HUES6 (cell line): ENCODE measurements around the gene FIGNL1.

ENCODE experiments used
- H3K27ac ChIP-seq: 2 replicates; pipeline ENCODE4 v1.7.0; 2013; ENCODE audit warnings: low read depth, mild to moderate bottlenecking, low read length, inconsistent platforms
- H3K27me3 ChIP-seq: 2 replicates; pipeline ENCODE4 v1.6.1; 2013; ENCODE audit warnings: low read length; ENCODE audit not compliant: control insufficient read depth, insufficient read depth
- H3K36me3 ChIP-seq: 2 replicates; pipeline ENCODE4 v1.6.1; 2013; ENCODE audit warnings: low read length; ENCODE audit not compliant: control insufficient read depth, insufficient read depth
- H3K4me1 ChIP-seq: 2 replicates; pipeline ENCODE4 v1.6.1; 2013; ENCODE audit warnings: low read length; ENCODE audit not compliant: control insufficient read depth, insufficient read depth
- H3K4me3 ChIP-seq: 2 replicates; pipeline ENCODE4 v1.5.1; 2013; ENCODE audit warnings: low read depth, low read length
- H3K9ac ChIP-seq: one replicate; pipeline ENCODE4 v1.6.1; 2013; ENCODE audit warnings: mild to moderate bottlenecking, low read length
- H3K9me3 ChIP-seq: 2 replicates; pipeline ENCODE4 v1.6.1; 2013; ENCODE audit warnings: low read depth, low read length; ENCODE audit not compliant: control insufficient read depth, insufficient read depth

Gene FIGNL1

DNA sequence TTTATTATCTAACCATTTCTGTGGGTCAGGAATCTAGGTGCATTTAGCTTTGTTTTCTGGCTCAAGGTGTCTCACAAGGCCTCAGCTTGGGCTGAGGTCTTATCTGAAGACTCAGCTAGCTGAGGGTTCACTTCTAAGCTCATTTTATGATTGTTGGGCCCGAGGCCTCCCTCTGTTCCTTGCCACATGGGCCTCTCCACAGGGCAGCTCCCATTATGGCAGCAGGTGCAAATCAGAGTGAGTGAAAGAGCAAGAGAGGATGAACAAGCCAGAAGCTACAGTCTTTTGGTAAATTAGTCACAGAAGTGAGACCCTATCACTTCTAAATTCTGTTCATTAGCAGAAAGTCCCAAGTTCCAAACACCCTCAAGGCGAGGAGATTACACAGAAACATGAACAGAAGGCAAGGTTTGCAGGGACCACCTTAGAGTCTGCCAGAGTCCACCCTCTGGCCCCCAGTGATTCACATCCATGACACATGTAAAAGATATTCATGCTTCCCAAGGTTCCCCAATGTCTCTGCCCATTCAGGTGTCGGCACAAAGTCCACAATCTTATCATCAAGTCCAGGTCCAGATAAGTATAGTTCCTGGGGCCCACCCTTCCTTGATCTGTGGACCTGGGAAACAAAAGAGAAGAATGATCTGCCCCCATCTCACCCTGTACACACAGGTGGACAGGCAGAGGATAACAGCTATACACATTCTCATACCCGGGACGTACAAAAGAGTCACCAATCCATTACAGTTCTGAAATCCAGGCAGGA lies 23.7 kb downstream of the FIGNL1 start:
- H3K4me1 ChIP-seq = peaks cover under 1% of the 10 kb centered on the region; the same call in 1 of the 2 replicates
- no peaks in the 10 kb centered on the region for H3K9me3 ChIP-seq
- no peak overlapping the region for H3K9ac ChIP-seq
- H3K4me3 ChIP-seq = no peak overlapping the region
- H3K36me3 ChIP-seq = no peaks in the 10 kb centered on the region
- no peaks in the 10 kb centered on the region for H3K27me3 ChIP-seq
- H3K27ac ChIP-seq = no peak overlapping the region

DNA sequence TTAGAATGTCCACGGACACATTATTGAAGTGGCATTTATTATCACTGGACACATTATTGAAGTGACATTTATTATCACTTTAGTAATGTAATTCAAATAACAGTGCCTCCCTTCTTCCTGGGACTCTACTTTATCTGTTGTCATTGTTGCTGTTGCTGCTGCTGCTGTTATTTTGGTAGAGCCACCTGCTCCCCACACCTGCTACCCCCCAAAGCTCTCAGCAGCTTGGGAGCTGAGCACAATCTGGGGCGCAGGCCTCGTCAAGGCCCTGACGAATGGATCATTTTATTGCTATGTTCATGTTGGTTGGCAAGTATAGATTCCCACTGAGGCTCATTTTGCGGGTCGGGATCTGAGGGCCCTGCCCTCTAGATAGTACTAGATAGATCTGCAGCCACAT lies 24.8 kb downstream of the FIGNL1 start:
- H3K27ac ChIP-seq = no peak overlapping the region
- no peaks in the 10 kb centered on the region for H3K27me3 ChIP-seq
- H3K36me3 ChIP-seq = no peaks in the 10 kb centered on the region
- no peaks in the 10 kb centered on the region for H3K9me3 ChIP-seq
- H3K9ac ChIP-seq = no peak overlapping the region
- peaks cover 10% of the 10 kb centered on the region for H3K4me1 ChIP-seq
- H3K4me3 ChIP-seq = no peak overlapping the region

DNA sequence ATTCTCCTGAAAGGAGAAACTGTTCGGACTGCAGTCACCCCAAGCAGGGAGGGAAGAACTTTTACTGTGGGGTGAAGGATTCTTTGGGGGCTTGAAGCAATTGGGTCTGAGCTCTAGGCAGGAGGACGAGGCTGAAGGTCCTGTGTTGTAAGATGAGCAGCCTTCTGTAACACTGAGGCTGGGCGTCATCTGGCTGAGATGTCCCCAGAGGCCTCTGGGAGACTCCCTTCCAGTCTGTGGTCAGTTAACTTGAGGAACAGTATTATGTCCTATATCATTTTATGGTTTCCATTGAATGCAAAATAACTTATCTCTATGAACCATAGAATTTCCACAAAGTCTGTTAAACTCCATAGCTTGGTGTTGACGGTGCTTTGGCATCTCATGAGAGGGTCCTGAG lies 26.3 kb downstream of the FIGNL1 start:
- Histone ChIP-seq H3K9me3 (no peaks in the 10 kb centered on the region), H3K27ac (no peak overlapping the region), H3K27me3 (no peaks in the 10 kb centered on the region), H3K4me3 (no peak overlapping the region), H3K4me1 (peaks cover 13% of the 10 kb centered on the region), H3K9ac (no peak overlapping the region), H3K36me3 (no peaks in the 10 kb centered on the region)

- Histone ChIP-seq H3K4me1 (peaks cover 20% of the 10 kb centered on the region), H3K27ac (no peak overlapping the region), H3K27me3 (no peaks in the 10 kb centered on the region), H3K9ac (no peak overlapping the region), H3K9me3 (no peaks in the 10 kb centered on the region), H3K4me3 (no peak overlapping the region), H3K36me3 (no peaks in the 10 kb centered on the region)
Observed at GRCh38 chr7:50422858-50423257, 27.3 kb downstream of the FIGNL1 start.

GRCh38 chr7:50421043-50421442 lies 29.1 kb downstream of the FIGNL1 start:
- no peaks in the 10 kb centered on the region for H3K27me3 ChIP-seq
- no peak overlapping the region for H3K9ac ChIP-seq
- no peaks in the 10 kb centered on the region for H3K36me3 ChIP-seq
- peaks cover 20% of the 10 kb centered on the region for H3K4me1 ChIP-seq
- no peaks in the 10 kb centered on the region for H3K9me3 ChIP-seq
- no peak overlapping the region for H3K27ac ChIP-seq
- no peak overlapping the region for H3K4me3 ChIP-seq

DNA sequence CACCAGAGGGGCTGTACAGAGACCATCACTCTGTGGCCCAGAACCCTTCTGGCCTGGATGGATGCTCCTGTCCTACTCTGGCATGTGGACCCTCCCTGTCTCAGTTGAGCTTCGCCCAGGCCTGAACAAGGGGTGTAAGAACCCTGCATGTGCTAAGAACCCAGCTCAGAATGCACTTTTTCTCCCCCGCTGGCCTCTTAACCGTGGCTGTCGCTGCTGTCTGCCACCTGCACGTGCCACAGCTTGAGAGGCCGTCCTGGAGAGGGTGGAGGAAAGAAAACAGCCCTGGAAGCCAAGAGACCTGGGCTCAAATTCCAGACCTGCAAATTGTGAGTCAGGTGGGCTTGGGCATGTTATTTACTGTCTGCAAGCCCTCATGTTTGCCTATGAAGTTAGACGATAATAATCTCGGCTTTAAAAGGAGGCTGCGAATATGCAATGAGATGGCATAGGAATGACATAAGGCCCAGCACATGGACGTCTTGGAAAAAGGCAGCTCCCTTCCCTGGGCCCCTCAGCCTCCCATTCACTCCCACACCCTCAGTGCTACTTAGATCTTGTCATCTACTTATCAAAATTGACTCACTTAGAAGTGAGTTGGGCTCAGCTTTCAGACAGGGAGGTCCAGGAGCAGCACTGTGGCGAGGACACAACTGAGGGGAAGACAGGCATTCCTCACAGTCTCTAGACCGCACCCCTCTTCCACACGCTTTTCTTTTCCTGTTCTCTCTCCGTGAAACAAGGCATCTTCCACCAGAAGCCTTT lies 31.4 kb downstream of the FIGNL1 start:
- no peak overlapping the region for H3K4me3 ChIP-seq
- H3K36me3 ChIP-seq = no peaks in the 10 kb centered on the region
- H3K27me3 ChIP-seq = no peaks in the 10 kb centered on the region
- H3K9ac ChIP-seq = no peak overlapping the region
- peaks cover 20% of the 10 kb centered on the region for H3K4me1 ChIP-seq
- H3K27ac ChIP-seq = no peak overlapping the region
- no peaks in the 10 kb centered on the region for H3K9me3 ChIP-seq

GRCh38 chr7:50418086-50418515 lies 32.0 kb downstream of the FIGNL1 start:
- H3K27me3 ChIP-seq = no peaks in the 10 kb centered on the region
- no peak overlapping the region for H3K9ac ChIP-seq
- no peak overlapping the region for H3K27ac ChIP-seq
- H3K4me3 ChIP-seq = no peak overlapping the region
- no peaks in the 10 kb centered on the region for H3K36me3 ChIP-seq
- no peaks in the 10 kb centered on the region for H3K9me3 ChIP-seq
- peaks cover 22% of the 10 kb centered on the region for H3K4me1 ChIP-seq

DNA sequence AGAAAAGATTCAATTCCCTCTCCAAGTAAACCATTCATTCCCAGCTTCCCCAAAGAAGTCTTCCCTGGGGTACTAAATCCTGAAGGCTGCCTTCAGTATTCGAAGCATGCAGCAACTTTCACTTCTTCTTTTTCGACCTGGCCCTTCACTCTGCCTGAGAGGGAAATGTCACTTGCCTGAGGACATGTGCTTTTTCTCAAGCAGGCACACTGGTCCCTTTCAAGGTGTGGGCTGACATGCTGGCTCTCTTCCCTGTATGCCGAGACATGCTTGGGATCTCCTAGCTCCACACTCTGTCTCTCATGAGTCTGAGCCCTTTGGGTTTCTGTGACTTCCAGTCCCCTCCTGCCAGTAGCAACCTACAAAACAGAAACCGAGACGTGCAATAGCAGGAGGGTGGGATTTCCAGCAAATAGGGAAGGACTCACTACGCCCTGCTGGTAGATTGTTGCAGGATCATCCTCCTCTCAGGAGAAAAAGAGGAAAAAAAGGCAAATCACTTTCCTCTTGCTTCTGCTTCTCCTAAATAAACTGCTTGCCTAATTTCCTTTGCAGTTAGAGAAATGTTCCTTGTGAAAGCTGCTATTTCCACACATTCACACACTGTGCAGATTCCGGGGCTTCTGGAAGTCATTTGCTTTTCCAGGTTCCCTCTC lies 33.5 kb downstream of the FIGNL1 start:
- Histone ChIP-seq H3K27ac (no peak overlapping the region), H3K4me3 (no peak overlapping the region), H3K9ac (no peak overlapping the region), H3K4me1 (peaks cover 22% of the 10 kb centered on the region), H3K27me3 (no peaks in the 10 kb centered on the region), H3K9me3 (no peaks in the 10 kb centered on the region), H3K36me3 (no peaks in the 10 kb centered on the region)

GRCh38 chr7:50415844-50416364 lies 34.2 kb downstream of the FIGNL1 start:
- Histone ChIP-seq H3K4me3 (no peak overlapping the region), H3K4me1 (peaks cover 16% of the 10 kb centered on the region), H3K27ac (no peak overlapping the region), H3K9ac (no peak overlapping the region), H3K36me3 (no peaks in the 10 kb centered on the region), H3K9me3 (no peaks in the 10 kb centered on the region), H3K27me3 (no peaks in the 10 kb centered on the region)

DNA sequence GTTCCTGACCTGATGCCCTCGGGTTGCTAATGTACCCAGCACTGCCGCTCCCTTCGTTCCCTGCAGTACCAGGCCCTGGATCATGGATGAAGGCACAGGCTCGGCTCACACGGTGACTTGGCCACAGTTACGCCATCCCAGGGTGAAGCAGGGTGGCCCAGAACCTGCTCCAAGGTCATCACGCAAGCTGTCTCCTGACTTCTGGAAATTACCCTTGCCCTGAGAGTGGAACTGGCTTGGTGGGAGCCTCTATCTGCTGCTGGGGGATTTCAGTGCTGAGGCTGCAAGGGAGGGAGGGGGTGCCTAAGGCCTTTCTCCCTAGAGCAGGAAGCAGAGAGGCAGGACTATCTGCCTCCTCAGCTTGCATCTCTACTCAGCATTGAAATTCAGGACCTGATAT lies 36.6 kb downstream of the FIGNL1 start:
- no peaks in the 10 kb centered on the region; the same call in 1 of the 2 replicates for H3K27me3 ChIP-seq
- H3K4me3 ChIP-seq = no peak overlapping the region
- peaks cover 6% of the 10 kb centered on the region; the same call in 1 of the 2 replicates for H3K4me1 ChIP-seq
- no peak overlapping the region for H3K27ac ChIP-seq
- H3K9me3 ChIP-seq = no peaks in the 10 kb centered on the region
- no peak overlapping the region for H3K9ac ChIP-seq
- no peaks in the 10 kb centered on the region for H3K36me3 ChIP-seq

DNA sequence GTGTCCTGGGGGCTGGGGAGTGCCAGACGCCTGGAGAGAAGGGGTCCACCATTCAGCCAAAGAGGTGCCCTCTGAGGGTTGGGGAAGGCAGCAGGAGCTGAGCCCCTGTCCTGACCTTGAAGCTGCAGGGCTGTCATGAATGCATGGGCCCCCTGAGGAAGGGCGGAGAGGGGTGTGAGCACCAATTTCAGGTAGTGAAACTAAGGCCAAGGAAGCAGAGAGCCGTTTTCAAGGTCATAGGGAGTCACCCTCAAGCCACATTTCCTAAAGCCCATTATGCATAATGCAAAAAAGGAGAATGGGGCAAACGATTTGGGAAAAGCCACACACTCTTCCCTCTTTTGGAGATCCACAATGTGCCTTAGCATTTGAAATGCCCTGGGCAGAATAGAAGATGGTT lies 37.2 kb downstream of the FIGNL1 start:
- no peak overlapping the region for H3K9ac ChIP-seq
- peaks cover 2% of the 10 kb centered on the region; the same call in 1 of the 2 replicates for H3K4me1 ChIP-seq
- H3K9me3 ChIP-seq = no peaks in the 10 kb centered on the region
- H3K4me3 ChIP-seq = no peak overlapping the region
- H3K36me3 ChIP-seq = no peaks in the 10 kb centered on the region
- no peaks in the 10 kb centered on the region; the same call in 1 of the 2 replicates for H3K27me3 ChIP-seq
- H3K27ac ChIP-seq = no peak overlapping the region
